Activated CD8-positive, alpha-beta memory T cell treated with anti-CD3 and anti-CD28 coated beads for 4 hours (primary cell): ENCODE data around the gene UBE2E3.

Source experiments
- DNase-seq, 2 donors: peaks; one replicate each; pipeline ENCODE4 v3.0.0-alpha.2; 2020; ENCODE audit warnings: low read depth in 2 of 2

Gene UBE2E3

DNA sequence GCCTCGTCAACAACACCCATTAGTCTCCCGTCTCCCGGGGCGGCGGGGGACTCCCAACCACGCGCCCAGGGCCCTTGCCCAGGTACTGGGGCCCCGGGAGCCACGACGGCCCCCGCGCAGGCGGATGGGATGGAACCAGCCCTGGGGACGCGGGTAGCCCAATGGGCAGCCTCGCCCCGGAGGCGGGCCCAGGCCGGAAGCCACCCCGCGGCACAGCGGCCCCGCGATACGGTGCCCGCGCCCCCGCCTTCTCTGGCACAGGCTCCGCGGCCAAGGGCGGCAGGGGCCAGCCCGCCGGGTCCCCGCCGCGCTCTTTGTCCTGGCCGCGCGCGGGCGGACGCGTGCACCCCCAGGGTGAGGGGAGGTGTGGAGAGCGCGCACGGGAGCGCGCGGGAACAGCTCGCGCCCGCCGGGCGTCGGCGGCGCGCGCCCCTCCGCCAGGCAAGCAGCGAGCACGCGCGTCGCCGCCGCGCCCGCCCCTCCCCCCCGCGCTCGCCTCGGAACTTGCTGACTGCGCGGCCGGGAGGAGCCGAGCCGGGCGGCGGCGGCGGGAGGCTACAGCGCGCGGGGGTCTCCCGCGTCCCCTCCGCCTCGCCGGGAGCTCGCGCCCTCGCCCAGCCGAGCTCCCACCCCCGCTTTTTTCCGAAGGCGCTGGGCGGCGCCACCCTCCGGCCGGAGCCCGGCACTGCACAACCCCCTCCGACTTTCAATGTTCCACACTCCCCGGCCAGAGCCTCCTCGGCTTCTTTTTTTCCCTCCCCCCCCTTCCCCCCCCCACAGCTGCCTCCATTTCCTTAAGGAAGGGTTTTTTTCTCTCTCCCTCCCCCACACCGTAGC, at the start of gene UBE2E3:
Gene UBE2E3 (plus strand): TSS at position 500 of the 837 bp plus-strand sequence. CDS start 1,438 bp downstream, outside the sequence.
- DNase-seq = peak; percentile 53 to 59

DNA sequence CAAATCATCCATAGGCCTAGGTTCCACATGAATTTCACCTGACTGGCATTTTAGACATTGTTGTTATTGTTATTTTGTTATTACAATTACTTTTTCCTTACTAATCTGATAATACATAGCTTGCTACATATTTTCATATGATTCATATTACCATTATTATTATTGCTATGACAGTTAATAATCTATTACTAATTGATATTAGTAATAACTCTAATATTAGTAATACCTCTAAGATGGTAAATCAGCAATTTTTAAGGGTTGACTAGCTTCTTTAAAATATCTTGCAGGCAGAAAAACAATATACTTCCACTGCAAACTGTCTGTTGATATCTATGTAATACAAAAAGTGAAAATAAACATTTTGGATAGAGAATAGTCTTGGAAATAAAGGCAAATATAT, 48.6 kb upstream of the UBE2E3 start:
- DNase-seq = no peak

- no peak for DNase-seq
These were observed 47.1 kb upstream of the UBE2E3 start for GRCh38 chr2:180933332-180933731.

GRCh38 chr2:180934911-180935310, 45.5 kb upstream of the UBE2E3 start:
- no peak for DNase-seq

DNA sequence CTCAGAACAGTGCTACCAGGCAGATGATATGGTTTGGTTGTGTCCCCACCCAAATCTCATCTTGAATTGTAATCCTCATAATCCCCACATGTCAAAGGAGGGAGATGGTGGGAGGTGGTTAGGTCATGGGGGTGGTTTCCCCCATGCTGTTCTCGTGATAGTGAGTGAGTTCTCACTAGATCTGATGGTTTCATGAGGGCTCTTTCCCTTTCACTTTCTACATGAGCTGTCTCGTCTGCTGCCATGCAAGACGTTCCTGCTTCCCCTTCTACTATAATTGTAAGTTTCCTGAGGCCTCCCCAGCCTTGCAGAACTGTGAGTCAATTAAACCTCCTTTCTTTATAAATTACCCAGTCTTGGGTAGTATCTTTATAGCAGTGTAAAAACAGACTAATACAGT, 42.9 kb upstream of the UBE2E3 start:
- peak in 1 of 2 donors; percentile 1 for DNase-seq

GRCh38 chr2:180938451-180938850, 42.0 kb upstream of the UBE2E3 start:
- DNase-seq = no peak

GRCh38 chr2:180943275-180943674, 37.1 kb upstream of the UBE2E3 start:
- DNase-seq = no peak

DNA sequence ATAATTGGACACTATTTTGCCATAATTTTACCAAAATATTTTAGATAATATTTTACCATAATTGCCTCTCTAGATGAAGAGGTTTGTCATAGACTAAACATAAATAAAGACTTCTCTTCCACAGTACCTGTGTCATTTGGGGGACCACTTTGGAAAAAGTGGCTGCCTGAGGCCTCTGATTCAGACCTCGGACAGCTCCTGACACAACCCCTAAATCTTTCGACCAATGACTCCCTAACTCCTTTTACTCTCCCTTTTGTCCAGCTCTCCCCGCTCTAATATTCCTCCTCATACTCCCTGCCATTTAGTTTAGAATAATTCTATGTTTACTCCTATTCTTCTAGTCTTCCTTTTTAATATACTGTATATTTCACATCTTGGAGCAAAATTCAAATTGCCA, 36.0 kb upstream of the UBE2E3 start:
- DNase-seq = no peak

DNA sequence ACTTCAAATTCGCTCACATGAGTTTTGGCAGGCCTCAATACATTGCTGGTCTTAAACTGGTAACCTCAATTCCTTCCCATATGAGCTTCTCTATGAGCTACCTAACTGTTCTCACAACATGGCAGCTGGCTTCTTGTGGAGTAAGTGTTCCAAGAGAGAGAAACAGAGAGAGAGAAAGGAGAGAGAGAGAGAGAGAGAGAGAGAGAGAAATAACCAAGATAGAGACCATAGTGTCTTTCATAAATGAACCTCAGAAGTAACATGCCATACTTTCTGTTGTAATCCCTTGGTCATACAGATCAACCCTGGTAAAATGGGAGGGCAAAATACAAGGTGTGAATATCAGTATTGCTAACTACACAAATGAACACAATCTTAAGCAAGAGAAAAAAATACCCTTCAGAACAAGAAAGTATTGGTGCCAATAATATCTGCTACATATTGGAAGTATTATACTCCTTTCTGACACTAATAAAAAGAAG, 33.2 kb upstream of the UBE2E3 start:
- no peak for DNase-seq

DNA sequence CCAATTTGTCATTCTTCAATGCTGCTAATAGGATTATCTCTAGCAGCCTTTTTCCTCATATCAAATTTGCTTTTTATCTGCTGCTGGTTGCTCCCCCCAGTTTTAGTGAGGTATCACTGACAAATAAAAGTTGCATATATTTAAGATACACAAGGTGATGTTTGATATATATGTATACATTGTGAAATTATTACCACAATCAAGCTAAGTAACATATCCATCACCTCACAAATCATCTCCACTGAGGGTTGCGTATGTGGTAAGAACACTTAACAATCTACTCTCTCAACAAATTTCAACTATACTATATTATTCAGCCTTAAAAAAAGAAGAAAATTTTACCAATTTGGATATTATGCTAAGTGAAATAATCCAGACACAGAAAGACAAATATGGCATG, 30.5 kb upstream of the UBE2E3 start:
- no peak for DNase-seq

DNA sequence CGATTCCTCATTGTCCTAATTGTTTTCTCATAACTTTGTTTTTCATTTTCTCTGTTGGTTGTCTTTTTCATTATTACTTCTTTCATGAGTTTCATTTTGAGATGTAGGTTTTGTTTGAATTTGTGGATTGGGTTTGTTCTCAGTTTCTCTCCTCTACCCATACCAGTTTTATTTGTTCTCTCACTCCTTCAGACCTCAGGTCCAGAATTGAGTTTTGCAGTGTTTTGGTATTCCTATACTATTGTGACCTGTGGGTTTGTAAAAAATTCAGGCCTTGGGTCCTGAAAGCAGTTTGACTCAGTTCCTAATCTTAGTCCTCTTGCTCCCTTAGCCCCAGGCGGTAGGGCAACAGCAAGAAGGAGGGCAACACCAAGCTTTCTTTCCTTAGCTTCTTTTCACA, 28.3 kb upstream of the UBE2E3 start:
- no peak for DNase-seq

GRCh38 chr2:180952731-180953336, 27.6 kb upstream of the UBE2E3 start:
- DNase-seq = no peak

DNA sequence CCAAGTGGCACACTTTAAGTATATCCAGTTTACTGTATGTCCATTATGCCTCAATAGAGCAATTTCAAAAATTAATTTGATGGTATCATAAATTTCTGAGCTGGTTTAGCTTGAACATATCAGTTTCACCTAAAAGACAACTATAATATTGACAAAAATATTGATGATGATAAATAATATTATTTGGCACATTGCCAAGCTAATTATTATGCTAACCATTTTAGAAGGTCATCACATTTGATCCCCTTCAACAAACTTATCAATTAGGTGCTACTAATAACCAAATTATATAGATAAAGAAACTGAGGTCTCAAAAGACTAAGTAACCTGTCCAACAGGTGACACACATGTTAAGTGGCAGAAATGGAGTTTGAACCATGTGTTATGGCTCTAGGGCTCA, 26.9 kb upstream of the UBE2E3 start:
- no peak for DNase-seq

- DNase-seq = no peak
These were observed 25.3 kb upstream of the UBE2E3 start for GRCh38 chr2:180955101-180955500.

DNA sequence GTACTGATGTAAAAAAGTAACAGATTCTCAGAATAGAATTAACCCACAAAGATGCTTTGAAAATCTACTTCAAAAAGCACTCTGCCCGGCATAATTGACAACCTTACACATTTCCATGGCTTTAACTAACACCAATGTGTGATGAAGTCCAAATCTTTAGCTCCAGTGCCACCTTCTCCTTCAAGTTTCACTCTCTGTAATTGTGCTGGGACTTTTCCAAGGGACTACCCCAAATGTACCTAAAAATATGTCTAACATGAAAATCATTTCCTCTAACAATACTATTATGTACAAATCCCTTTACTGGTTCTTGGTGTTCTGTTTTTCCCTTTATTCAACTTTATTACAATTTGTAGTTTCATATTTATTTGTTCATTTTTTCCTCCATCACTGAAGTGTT, 20.6 kb upstream of the UBE2E3 start:
- no peak for DNase-seq

DNA sequence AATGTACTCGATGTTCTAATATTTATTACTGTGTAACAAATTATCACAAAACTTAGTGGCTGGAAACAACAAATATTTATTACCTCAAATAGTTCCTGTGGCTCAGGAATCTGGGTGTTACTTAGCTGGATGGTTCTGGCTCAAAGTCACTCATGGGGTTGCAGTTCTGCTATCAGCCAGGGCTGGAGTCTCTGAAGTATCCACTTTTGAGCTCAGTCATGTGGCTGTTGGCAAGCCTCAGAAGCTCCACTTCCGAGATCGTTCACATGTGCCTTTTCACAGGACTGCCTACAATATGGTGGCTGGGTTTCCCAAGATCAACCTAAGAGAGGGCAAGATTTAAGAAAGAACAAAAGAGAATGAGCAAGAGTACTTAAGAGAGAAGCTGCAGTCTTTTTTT, 19.4 kb upstream of the UBE2E3 start:
- DNase-seq = no peak

GRCh38 chr2:180962727-180963314, 17.6 kb upstream of the UBE2E3 start:
- no peak for DNase-seq

- no peak for DNase-seq
These were observed 14.0 kb upstream of the UBE2E3 start for GRCh38 chr2:180966378-180966777.

DNA sequence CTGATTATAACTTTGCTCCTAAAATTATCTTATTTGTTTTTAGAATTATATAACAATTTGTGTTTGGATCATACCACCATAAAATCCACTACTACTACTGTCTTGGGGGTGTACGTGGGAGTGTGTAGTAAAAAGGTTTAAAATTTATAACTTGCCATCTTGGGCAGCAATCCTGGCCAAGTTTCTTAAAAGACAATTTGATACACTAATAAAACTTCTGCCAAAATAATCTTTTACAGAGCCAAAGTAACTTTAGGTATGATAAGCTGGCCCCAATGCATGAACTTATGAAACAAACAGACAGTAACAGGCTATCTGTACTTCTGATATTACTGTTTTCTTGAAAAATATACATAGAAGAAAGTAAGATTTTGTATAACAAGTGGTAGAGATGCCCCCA, 11.3 kb upstream of the UBE2E3 start:
- DNase-seq = no peak

- DNase-seq = no peak
These were observed 10.4 kb upstream of the UBE2E3 start for GRCh38 chr2:180970016-180970415.

DNA sequence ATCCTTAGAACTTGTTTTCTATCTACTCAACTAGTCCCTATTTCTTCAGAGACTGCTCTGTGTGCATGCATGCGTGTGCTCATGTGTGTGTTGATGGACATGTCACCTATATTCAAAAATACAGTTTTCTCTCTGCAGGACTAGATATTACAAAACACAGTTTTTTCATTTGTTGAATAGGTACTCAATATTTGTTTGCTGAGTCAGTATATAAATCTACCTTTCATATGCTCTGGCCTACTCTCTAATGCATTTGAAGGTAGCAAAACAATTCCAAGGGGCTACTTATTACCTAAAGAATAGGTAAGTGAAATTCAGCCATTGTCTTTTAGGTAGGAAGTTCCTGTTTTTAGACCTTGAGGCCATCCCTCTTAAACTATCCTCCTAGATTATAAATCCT, 8.6 kb upstream of the UBE2E3 start:
- no peak for DNase-seq

DNA sequence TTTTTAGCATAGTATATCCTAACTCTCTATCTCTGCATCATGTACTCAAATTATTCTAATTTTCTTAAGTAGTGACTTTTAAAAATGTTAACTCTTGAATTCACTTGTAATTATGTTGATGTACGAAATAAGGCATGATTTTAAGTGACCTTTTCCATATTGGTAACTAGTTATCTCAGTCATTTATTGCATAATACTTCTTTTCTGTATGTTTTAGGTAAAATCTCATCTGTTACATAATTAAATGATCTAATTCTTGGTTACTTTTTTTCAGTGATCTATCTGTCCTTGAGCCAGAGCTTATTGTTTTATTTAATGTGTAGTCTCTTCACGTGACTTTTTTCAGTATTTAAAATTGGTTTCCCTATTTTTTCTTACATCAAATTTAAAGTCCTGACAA, 4.8 kb upstream of the UBE2E3 start:
- no peak for DNase-seq
